Muscle of leg (tissue), 11 donors: Measurements from ENCODE around the gene MAPK1. TPM values are rescaled to one million over a fixed set of nuclear protein-coding genes. Genes with fewer than 3 reads are reported as not detected.
A peak's percentile ranks its signal among the peaks of the same experiment; 100 is the strongest.
"Not testable (repeated sequence)": the region's sequence is repeated elsewhere in the genome, so short reads cannot be mapped to it uniquely, and the experiment has no call there.

Experiments used
- DNase-seq: peaks from one replicate; pipeline ENCODE4 v3.0.0; 2013
- H3K27ac ChIP-seq: one replicate; pipeline ENCODE4 v1.5.1; 2013; ENCODE audit warnings: mild to moderate bottlenecking, low read length, control low read depth
- H3K27me3 ChIP-seq: one replicate; pipeline ENCODE4 v1.6.1; 2013; ENCODE audit warnings: low read length; ENCODE audit not compliant: control insufficient read depth, insufficient read depth
- H3K36me3 ChIP-seq: one replicate; pipeline ENCODE4 v1.6.1; 2013; ENCODE audit warnings: low read length; ENCODE audit not compliant: control insufficient read depth, insufficient read depth
- H3K4me1 ChIP-seq: one replicate; pipeline ENCODE4 v1.6.1; 2013; ENCODE audit warnings: low read length; ENCODE audit not compliant: control insufficient read depth, insufficient read depth
- H3K4me3 ChIP-seq: one replicate; pipeline ENCODE4 v1.5.1; 2013; ENCODE audit warnings: low read length, control low read depth
- H3K9me3 ChIP-seq: replicated peaks from 2 replicates; pipeline ENCODE4 v1.6.1; 2013; ENCODE audit warnings: low read depth, low read length; ENCODE audit not compliant: control insufficient read depth
- WGBS: methylation state at CpG from one replicate; pipeline ENCODE4 v1.1.5; 2013; ENCODE audit warnings: missing lambda C conversion rate; ENCODE audit not compliant: insufficient coverage; 5-methylcytosine and 5-hydroxymethylcytosine counted together
- polyA plus RNA-seq, 8 donors: library from polyadenylated mRNA; unstranded; fragments of 120-200 nt; gene quantifications; one replicate each; pipeline versions ENCODE4 v1.2.1 to v1.2.3, GENCODE V29; 2013; ENCODE audit warnings: inconsistent platforms in 1 of 8, low replicate concordance in 1 of 8; ENCODE audit not compliant: insufficient read length in 8 of 8, insufficient read depth in 1 of 8
- total RNA-seq: library from RNA; stranded (reverse); fragments of 120-200 nt; gene quantifications from one replicate; pipeline ENCODE4 v1.2.4, GENCODE V29; 2013

MAPK1 gene
- total and polyA plus RNA-seq, 9 donors: 92.0 to 126 (median 110) TPM

DNA sequence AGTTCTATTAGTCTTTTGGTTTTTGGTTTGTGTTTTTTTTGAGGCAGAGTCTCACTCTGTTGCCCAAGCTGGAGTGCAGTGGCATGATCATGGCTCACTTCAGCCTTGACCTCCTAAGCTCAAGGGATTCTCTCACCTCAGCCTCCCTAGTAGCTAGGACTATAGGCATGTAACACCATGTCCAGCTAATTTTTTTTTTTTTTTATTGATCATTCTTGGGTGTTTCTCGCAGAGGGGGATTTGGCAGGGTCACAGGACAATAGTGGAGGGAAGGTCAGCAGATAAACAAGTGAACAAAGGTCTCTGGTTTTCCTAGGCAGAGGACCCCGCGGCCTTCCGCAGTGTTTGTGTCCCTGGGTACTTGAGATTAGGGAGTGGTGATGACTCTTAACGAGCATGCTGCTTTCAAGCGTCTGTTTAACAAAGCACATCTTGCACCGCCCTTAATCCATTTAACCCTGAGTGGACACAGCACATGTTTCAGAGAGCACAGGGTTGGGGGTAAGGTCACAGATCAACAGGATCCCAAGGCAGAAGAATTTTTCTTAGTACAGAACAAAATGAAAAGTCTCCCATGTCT lies 15.4 kb upstream of the MAPK1 start:
- H3K9me3 ChIP-seq, H3K4me3 ChIP-seq, H3K4me1 ChIP-seq, H3K36me3 ChIP-seq, DNase-seq, H3K27ac ChIP-seq, H3K27me3 ChIP-seq: not testable (repeated sequence)
- no CpG with 5 or more reads among the region's 7 CpGs for WGBS

DNA sequence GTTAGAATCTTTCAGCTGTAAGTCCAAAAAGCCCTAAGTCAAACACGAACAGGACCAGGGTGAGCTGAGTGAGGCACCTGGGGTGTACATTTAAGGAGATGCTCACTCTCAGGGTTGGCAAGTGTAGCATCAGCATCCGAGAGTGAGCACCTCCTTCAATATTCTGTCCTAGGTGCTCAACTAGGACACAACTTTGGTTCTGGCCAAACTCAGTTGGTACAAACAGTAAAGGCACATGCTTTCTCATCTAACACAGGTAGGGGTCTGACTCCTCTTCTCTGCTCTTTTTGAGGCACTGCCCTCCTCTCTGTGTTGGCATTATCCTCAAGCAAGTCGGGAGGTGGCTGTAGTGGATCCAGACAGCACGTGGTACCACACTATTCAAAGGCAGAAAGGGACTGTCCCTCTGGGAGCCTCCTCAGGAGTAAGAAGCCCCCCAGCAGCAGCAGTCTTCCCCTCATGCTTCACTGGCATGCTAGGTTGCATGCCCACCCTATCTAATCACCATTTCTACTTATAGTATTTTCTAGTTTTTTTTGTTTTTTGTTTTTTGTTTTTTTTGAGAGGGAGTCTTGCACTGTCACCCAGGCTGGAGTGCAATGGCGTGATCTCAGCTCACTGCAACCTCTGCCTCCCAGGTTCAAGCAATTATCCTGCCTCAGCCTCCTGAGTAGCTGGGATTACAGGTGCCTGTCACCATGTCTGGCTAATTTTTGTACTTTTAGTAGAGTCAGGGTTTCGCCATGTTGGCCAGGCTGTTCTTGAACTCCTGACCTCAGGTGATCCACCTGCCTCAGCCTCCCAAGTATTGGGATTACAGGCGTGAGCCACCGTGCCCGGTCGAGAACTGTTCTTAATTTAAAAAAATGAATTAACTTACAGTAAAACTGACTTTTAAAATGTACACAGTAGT lies 14.7 kb upstream of the MAPK1 start:
- H3K9me3 ChIP-seq: no peaks in the 10 kb centered on the region
- H3K36me3 ChIP-seq: no peaks in the 10 kb centered on the region
- no peak overlapping the region for H3K4me3 ChIP-seq
- H3K27ac ChIP-seq: no peak overlapping the region
- H3K4me1 ChIP-seq: no peaks in the 10 kb centered on the region
- H3K27me3 ChIP-seq: no peaks in the 10 kb centered on the region
- DNase-seq: no peak
- WGBS: 100% methylated on average over 3 of the region's 10 CpGs

DNA sequence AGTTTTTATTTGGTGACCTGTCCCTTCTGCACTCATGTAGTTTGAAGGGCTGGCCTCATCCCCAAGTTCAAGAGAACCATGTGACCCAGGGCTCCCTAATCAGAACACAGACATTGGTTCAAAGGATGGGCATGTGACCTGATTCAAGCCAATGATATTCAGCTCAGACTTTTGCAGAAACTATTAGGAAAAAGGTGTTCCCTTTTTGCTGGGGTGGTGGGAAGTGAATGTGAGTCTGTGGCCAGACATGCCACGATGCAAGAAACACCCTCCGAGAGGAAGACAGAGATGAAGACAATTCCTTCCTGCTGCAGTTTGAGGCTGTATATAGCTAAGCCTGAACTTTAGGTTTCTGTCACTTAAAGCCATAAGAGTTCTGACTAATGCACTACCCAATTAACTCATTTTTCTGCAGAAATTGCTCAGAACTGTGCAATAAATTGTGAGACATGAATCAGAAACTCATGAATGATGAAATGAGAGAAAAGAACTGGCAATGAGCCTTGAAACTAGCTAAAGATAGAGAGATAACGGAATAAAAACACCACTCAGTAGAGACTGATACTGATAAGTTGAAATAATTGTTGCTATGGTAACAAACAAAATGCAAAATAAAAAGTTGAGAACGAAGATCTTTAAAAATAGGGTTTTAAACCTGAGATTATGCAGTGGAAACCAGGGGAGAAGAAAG lies 9.2 kb upstream of the MAPK1 start:
- DNase-seq: no peak
- no peaks in the 10 kb centered on the region for H3K9me3 ChIP-seq
- WGBS: no CpG with 5 or more reads among the region's 4 CpGs

DNA sequence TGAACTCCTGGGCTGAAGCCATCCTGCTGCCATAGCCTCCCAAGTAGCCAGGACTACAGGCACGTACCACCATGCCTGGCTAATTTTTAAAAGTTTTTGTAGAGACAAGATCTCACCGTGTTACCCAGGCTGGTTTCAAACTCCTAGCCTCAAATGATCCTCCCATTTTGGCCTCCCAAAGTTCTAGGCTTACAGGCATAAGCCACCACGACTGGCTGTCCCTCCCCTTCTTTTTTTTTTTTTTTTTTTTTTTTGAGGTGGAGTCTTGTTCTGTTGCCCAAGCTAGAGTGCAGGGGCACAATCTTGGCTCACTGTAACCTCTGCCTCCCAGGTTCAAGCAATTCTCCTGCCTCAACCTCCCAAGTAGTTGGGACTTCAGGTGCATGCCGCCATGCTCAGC lies 7.5 kb upstream of the MAPK1 start:
- H3K36me3 ChIP-seq, H3K27ac ChIP-seq, DNase-seq, H3K27me3 ChIP-seq, H3K4me3 ChIP-seq, H3K9me3 ChIP-seq, H3K4me1 ChIP-seq: not testable (repeated sequence)
- 75% methylated on average over 2 of the region's 4 CpGs for WGBS

More for the DNA sequence above, 9.2 kb upstream of the MAPK1 start:
- no peaks in the 10 kb centered on the region for H3K36me3 ChIP-seq
- H3K4me3 ChIP-seq: no peak overlapping the region
- H3K27me3 ChIP-seq: no peaks in the 10 kb centered on the region
- H3K27ac ChIP-seq: no peak overlapping the region
- H3K4me1 ChIP-seq: no peaks in the 10 kb centered on the region

DNA sequence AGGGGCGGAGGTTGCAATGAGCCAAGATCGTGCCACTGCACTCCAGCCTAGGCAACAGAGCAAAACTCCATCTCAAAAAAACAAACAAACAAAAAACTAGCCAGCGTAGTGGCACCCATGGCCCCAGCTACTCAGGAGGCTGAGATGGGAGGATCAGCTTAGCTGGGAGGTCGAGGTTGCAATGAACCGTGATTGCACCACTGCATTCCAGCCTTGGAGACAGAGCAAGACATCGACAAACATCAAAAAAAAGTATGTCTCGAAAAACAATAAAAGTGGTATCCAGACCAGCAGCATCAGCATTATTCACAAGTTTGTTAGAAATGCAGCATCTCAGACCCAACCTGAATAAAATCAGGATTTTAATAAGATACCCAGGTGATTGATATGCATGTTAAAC lies 6.2 kb upstream of the MAPK1 start:
- H3K27me3 ChIP-seq: no peaks in the 10 kb centered on the region
- H3K9me3 ChIP-seq: no peaks in the 10 kb centered on the region
- H3K4me1 ChIP-seq: no peaks in the 10 kb centered on the region
- H3K36me3 ChIP-seq: no peaks in the 10 kb centered on the region
- H3K27ac ChIP-seq: no peak overlapping the region
- 76% methylated on average over 4 of the region's 7 CpGs for WGBS
- no peak for DNase-seq
- H3K4me3 ChIP-seq: no peak overlapping the region

DNA sequence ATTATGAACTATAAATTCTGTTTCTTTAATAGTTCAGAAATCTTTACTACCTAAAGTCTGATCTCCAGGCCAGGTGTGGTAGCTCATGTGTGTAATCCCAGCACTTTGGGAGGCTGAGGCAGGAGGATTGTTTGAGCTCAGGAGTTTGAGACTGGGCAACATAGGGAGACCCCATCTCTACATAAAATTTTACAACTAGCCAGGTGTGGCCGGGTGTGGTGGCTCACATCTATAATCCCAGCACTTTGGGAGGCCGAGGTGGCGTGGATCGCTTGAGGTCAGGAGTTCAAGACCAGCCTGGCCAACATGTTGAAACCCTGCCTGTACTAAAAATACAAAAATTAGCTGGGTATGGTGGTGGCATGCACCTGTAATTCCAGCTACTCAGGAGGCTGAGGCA lies 5.3 kb upstream of the MAPK1 start:
- H3K27me3 ChIP-seq, H3K4me1 ChIP-seq, H3K9me3 ChIP-seq, H3K36me3 ChIP-seq, H3K27ac ChIP-seq, DNase-seq, H3K4me3 ChIP-seq: not testable (repeated sequence)
- 83% methylated on average over 1 of the region's 4 CpGs for WGBS

DNA sequence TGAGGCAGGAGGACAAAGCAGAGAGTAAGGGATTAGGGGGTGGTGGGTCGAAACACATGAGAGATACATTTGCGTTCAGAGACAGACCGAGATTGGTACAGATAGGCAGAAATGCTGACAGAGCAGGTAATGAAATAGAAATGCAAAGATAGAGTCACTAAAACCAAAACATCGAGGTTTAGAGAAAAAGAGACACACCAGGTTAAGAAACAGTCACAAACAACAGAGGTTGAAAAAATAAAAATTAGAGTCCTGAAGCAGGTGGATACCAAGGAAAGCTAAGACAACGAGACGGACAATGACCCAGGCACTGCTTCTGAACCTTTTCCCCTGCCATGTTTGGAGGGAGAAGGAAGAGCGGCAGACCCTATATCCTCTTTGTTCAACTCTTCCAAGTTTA lies 1.2 kb upstream of the MAPK1 start:
- no peaks in the 10 kb centered on the region for H3K27me3 ChIP-seq
- H3K9me3 ChIP-seq: no peaks in the 10 kb centered on the region
- peaks cover 9% of the 10 kb centered on the region for H3K4me1 ChIP-seq
- 100% methylated on average over 2 of the region's 7 CpGs for WGBS
- no peak overlapping the region for H3K4me3 ChIP-seq
- no peak for DNase-seq
- no peak overlapping the region for H3K27ac ChIP-seq
- no peaks in the 10 kb centered on the region for H3K36me3 ChIP-seq

DNA sequence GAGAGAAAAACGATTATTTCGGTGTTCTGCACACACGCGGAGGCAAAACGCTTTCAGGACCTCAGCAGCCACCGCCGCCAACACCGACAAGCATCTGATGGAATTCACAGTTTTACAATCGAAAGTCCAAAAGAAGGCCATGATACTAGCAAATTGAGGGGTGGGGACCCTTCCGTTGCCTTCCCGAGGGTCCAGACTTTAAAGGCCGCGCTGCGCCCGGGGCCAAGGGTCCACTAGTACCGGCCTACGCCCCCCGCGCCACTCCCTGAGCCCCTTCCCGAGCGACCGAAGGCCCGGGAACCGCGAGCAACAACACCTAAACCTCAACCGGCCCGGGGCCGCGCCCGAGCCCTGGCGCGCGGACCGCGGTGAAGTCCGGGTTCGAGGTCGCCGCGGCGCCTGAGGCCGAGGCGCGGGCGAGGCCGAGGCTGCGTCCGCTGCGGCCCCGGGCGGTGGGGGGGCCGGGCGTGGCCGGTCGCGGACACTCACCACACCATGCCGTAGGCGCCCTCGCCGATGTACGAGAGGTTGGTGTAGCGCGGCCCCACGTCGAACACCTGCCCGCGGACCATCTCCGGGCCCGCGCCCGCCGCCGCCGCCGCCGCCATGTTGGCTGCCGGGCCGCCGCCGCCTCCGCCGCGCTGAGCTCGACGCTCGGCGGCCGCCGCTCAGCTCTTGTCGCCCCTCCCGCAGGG lies 465 bp downstream of the MAPK1 start:
- peak overlapping the region; percentile 85 for H3K27ac ChIP-seq
- no peaks in the 10 kb centered on the region for H3K36me3 ChIP-seq
- WGBS: under 1% methylated on average over 91 of the region's 91 CpGs
- DNase-seq: no peak
- no peaks in the 10 kb centered on the region for H3K9me3 ChIP-seq
- H3K4me1 ChIP-seq: peaks cover 10% of the 10 kb centered on the region
- H3K27me3 ChIP-seq: no peaks in the 10 kb centered on the region
- peak overlapping the region; percentile 94 for H3K4me3 ChIP-seq

DNA sequence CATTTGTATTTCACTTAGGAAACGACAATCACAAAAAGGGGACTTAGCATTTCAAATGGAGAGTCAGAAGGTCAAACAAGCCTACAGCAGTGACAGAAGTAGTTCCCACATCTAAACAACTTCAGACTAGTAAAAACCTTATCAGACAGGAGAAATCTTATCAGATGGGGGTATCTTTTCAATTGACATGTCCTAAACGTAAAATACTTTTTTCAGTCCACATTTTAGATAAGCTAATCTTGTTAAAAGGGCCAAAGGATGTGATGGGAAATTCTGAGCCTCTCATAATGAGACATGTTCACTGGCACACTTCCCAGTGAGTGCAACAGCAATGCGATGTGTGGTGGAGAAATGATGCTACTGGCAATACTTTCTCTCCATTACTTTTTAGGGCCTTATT lies 2.4 kb downstream of the MAPK1 start:
- Histone ChIP-seq H3K36me3 (no peaks in the 10 kb centered on the region), H3K27ac (no peak overlapping the region), H3K27me3 (no peaks in the 10 kb centered on the region), H3K9me3 (no peaks in the 10 kb centered on the region), H3K4me1 (peaks cover 15% of the 10 kb centered on the region), H3K4me3 (no peak overlapping the region)
- DNase-seq: peak; percentile 83
- no CpG with 5 or more reads among the region's 3 CpGs for WGBS
